ENCODE measurements around the gene MPV17.

GRCh38 chr2:27320958-27321543 lies 1.8 kb downstream of the MPV17 start:
- TF ChIP-seq CTCF (IDR thresholded peaks at IDR 0.05; ENCODE audit: insufficient read depth, low read length) (no peak), GABPA (IDR thresholded peaks at IDR 0.05; ENCODE audit: low read depth) (no peak)

Measured in HL-60 (cell line).